Germinal center (tissue), 1 donor: ENCODE measurements around the gene DNAAF3.
A peak's percentile ranks its signal among the peaks of the same experiment; 100 is the strongest.
"Not testable (repeated sequence)": the region's sequence is repeated elsewhere in the genome, so short reads cannot be mapped to it uniquely, and the experiment has no call there.

Experiments
- DNase-seq: peaks from one replicate; pipeline ENCODE4 v3.0.0; 2012; ENCODE audit warnings: mixed read lengths, low spot score

DNAAF3 gene

DNA sequence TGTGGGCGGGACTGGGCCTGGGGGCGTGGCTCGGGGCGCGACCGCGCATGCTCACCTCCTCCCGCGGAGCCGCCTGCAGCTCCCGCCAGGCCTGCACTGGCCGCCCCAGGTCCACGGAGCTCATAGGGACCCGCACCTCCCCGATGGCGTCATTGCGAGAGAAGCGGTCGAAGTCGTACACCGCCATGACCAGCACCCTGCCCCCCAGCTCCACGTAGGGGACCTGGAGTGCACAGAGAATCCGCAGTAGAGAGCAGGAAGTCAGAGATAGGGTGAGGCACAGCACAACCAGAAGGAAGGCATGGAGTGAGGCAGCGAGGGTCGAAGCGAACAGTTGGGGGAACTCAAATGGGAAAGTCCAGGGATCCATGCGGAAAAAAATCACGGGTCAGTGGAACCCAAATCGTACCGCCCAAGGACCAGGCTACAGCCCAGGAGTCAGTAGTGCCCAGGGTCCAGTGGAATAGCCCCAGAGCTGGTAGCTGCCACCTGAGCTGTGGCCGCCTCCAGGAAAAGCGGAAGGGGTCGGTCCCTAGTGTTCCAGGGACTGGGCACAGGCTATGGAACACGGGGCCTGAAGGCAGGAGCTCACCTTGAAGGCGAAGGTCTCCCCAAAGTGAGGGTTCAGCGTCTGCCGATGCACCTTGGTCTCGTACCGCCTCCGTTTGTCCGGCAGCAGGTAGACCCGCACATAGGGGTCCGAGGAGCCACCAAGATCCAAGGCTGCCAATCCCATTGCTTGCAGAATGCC lies 8.9 kb upstream of the DNAAF3 start:
- no peak for DNase-seq

DNA sequence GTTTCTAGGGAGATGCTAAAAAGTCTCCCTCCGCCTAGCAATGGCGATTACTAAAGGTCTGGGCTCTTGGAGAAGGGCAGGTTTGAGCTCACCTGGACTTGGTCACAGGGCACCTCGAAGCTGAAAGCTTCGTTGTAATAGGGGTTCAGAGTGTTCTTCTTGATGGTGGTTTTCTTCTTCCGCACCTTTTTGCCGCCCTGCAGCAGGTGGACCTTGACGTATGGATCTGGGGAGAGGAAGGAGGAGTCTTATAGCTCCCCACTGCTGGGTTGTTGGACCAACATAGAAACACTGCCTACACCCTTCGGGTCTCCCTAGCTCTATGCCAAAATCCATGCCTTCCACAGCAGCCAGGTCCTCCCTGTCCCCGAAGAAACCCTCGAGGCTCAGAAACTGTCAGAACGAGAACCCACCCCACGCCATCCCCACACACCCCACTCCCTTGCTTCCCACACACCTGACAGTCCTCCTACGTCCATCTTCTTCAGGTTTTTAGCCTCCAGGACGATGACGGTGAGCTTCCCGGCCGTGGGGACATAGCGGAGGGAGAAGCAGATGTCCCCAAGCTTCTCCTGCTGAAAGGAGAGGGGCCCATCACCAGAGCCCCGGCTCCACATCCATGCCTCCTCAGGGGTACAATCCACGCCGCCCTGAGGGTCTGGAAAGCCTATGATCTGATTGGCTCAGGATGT lies 8.2 kb upstream of the DNAAF3 start:
- no peak for DNase-seq

DNA sequence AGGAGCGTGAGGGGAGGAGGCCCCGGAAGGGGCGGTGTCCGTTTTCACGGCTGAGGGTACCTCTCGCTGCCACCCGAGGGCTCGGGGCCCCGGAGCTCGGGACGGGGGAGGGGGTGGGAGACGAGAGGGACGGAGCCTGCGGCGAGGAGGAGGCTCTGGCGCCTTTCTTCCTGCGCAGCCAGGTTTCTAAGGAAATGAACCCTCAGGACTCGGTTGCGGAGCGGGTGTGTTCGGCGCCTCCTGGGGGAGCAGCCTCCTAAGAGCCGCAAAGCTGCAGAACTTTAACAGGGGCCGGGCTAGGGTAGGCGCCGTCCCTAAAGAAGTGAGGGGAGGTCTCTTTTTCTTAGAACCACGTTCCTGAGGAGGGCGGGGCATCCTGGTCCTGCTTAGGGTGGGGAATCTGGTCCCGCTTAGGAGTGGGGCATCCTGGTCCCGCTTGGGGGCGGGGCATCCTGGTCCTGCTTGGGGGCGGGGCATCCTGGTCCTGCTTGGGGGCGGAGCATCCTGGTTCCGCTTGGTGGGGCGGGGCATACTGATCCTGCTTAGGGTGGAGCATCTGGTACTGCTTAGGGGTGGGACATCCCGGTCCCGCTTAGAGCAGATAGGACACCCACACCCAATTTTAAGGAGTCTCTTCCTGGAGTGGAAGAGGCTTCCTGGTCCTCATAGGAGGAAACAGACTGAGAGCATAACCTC lies 7.4 kb upstream of the DNAAF3 start:
- DNase-seq: peak; percentile 81

DNA sequence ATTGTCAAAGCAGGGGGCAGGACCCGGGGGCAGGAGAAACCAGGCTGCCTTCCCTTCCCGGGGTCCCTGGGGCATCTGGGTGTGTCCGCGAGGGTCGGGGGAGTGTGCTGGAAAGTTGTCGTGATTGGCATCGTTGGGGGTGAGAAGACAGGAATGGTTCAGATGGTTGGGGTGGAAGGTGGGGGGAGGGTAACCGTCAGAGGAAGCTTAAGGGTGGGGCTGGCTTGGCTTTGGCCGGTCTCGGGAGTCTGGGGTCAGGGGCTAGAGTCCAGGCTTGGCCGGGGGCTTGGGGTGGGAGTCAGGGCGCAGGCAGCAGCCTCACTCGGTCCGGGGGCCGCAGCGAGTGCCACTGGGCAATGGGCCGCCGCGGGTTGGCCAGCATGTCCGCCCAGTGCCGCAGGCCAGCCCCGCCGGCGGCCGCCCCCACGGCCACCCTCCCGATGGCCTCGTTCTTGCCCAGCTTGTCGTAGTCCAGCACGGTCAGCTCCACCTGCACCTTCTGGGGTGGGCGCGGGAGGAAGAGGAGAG lies 6.8 kb upstream of the DNAAF3 start:
- no peak for DNase-seq

DNA sequence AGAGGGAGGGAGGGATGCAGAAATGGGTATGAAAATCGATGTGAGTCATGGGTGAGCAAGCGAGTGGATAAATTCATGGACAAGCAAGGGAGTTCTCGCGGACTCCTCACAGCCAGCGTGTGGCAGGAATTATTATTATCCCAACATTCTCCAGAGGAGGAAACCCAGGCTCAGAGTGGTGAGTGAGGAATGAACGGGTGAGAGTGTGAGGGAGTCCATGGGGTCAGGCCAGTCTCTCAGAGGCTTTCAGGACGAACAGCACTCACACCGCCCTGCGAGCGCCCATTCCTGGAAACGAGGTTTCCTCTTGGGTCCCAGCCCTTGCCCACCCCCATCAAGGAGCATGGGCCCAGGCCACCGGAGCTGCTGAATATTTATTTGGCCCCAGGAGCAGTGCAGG lies 6.3 kb upstream of the DNAAF3 start:
- DNase-seq: no peak

DNA sequence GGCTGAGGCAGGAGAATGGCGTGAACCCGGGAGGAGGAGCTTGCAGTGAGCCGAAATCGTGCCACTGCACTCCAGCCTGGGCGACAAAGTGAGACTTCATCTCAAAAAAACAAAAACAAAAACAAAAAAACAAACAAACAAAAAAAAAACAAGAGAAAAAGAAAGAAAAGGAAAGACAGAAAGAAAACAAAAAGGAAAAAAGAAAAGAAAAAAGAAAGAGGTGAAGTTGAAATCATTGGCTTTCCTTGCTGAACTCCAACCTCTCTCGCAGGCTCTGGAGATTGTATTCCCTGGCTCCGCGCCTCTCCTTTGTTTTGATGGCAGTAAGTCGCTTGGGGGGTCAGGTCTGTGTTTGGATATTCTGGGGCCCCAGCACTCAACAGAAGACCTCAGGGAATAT lies 5.9 kb upstream of the DNAAF3 start:
- DNase-seq: not testable (repeated sequence)

DNA sequence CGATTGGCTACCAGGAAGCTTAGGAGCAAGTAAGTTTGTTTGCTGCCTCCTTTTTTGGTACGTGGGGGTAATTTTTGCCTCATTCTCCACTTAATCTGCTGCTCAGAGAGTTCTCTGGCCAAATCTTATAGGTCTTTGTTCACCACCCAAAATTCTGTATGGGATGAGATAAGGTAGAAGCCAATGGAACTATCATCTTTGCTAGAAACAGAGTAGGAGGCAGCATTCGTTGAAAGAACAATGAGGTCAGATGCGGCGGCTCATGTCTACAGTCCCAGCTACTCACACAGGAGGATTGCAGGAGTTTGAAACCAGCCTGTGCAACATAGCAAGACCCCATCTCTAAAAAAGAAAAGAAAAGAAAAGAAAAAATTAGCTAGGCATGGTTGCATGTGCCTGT lies 5.0 kb upstream of the DNAAF3 start:
- DNase-seq: no peak

DNA sequence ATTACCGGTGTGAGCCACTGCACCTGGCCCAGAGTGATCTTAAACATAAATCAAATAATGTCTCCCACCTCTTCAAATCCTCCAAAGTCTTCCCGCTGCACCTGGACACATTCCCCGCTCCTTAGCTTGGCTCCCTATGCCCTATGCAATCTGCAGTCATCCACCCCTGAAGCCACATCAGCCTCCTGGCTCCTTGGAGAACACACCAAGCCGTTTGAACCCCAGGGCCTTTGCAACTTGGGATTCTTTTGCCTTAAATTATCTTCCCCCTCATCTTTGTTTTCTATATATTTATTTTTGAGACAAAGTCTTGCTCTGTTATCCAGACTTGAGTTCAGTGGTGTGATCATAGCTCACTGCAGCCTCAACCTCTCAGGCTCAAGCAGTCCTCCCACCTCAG lies 2.7 kb upstream of the DNAAF3 start:
- no peak for DNase-seq

DNA sequence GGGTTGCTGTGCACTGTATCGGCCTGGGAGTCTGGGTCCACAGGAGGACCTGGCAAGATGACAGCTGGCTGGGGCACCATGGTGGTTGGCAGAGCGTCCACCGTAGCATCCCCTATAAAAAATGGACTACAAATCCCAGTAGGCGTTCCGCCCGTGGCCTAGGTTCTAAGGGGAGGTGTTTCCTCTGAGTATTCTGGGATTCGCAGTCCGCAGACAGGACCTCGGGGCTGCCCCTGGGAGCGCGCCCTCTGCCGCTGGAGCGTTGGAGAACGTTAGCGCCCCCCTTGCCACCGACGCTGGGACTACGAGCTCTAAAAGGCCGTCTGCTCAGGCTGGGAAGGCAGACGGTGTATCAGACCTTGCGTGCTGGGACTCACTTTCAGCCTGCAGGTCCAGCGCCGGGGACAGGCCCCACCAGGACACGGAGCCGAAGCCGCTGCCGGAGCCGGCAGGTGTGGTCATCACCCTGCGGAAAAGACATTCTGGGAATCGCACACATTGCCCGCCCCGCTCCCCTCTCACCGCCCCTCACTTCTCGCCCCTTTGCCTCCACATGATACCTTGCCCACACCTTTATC lies 372 bp downstream of the DNAAF3 start:
- DNase-seq: peak; percentile 55

DNA sequence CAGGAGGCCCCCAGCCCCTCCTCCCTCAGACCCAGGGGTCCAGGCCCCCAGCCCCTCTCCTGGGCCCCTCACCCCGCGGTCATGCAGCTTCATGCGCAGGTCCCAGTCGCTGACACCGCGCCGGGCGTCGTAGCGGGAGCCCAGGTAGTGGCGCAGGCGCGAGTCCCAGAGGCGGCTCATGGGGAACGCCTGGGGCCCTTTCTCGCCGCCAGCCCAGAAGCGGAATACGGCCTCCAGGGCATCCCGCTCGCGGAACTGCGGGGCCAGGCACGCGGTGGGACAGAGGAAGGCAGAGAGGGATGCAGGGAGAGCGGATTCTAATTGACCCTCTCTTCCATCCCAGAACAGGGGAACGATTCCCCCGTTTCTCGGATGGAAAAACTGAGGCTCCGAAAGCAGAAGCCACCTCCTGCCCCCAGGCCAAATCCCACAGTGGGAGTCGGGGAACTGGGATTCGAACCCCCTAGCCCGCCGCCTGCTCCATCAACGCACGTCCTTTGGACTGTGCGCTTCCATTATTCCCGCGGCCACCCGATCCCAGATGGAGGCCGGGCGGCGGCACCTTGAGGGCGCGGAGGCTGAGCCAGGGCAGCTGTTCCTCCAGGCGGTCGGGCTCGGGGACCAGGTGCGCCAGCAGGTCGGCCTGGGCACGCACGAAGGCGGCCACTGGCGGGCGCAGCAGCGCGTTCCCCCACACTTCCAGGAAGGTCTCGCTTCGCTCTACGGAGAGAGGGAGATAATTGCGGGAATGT lies 4.7 kb downstream of the DNAAF3 start:
- DNase-seq: no peak

DNA sequence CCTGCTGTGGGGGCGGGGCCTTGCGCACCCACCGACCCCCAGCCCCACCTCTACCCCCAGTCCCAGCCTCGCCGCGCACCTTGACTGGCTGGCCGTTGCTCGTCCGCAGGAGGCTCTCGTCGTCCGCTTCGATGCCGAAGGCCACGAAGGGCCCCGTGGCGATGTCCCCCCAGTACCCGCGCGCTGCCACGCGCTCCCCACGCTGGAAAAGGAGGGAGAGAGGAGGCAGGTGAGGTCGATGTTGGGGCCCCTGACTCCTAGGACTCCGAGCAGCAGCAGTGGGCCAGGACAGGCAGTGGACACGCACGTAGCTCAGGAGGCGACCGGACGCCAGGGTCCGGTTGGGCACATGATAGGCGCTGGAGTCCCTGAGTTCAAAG lies 5.4 kb downstream of the DNAAF3 start:
- no peak for DNase-seq

DNA sequence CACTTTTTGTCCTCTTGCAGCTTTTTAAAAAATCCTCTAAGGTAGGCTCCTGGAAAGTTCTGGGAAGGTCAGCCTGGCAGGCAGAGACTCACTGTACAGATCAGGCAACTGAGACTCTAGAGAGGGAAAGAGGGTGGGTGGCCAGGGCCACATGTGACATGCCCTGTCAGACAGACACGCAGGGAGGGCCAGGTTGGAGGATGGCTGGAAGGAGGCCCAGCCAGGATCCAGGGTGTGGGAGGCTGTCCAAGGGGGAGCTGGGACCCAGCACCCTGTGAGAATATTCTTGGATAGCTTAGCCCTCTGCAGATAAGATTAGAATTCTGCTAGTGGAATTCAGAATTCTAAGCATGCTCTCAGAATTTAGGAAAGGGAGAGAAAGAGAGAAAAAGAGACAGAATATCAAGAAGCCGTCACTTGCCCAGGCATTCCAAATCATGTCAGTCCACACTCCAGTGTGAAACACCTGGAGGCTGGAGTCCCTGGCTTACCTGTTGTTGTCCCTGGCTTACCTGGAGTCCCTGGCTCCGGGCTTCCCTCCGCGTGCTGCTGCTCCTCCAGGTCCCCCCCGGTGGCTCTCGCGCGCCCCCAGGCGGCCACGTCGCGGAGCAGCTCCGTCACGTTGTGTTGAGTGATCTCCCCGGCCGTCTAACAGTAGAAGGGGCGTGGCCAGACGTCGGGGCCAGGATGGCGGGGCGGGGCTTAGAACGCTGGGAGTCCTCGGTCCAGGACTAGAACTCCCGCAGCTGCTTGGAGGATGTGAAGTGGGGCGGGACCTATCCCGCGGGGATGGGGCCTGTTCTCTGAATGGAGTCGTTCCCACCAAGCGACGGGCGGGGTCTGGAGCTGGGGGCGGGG lies 6.1 kb downstream of the DNAAF3 start:
- peak; percentile 98 for DNase-seq

DNA sequence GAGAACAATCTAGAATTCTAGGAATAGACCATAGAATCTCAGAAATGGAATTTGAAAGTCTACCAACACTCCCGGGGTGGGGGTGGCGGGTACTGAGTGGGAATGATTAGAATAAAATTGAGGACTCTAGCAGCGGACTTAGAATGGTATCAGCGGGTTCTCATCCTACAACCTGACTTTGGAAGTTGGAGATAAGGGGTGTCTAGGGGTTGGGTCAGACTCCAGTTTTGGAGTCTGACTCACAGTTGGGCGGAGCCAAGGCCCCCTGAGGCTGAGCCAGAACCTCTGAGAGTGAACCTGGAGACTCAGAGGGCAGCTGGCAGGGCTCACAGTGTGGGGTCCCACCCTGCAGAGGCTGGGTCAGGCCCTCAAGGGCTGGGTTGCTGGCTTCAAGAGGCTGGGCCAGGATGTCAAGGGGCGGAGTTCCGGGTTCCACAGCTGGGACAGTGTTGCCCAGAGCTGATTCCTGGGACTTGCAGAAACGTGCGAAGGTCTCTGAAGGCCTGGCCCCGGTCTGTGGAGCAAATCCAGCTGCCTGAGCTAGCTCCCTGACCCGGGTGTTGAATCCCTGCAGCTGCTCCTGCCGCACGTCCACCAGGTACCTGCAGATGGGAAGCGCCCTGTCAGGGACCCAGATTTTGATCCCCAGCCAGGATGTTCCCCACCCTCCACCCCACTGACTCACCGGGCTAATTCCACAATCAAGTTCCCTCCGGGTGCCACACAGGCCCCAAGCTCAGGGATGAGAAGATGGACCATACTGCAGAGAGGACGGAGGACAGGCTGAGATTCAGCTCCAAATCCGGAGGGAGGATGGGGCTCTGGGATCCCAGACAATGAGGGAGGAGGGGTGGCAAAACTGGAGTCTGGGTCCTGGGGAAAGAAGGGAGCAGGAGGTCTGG lies 7.3 kb downstream of the DNAAF3 start:
- DNase-seq: no peak

DNA sequence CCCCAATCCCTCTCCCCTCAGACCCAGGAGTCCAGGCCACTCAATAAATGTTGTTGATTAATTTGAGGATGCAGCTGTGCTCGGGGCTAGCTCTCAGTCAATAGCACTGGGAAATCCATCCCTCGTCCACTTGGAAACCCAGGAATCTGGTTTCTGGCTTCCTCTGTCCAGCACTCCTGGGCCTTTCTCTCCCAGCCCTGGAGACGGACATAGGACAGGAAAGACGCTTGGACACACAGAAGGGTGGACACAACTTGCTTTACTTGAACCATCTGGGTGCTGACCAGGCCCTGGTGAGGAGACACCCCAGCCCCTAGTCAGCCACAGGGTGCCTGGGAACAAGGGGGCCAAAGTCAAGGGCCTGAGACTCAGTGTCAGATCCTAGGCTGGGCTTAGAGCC lies 8.0 kb downstream of the DNAAF3 start:
- no peak for DNase-seq

DNA sequence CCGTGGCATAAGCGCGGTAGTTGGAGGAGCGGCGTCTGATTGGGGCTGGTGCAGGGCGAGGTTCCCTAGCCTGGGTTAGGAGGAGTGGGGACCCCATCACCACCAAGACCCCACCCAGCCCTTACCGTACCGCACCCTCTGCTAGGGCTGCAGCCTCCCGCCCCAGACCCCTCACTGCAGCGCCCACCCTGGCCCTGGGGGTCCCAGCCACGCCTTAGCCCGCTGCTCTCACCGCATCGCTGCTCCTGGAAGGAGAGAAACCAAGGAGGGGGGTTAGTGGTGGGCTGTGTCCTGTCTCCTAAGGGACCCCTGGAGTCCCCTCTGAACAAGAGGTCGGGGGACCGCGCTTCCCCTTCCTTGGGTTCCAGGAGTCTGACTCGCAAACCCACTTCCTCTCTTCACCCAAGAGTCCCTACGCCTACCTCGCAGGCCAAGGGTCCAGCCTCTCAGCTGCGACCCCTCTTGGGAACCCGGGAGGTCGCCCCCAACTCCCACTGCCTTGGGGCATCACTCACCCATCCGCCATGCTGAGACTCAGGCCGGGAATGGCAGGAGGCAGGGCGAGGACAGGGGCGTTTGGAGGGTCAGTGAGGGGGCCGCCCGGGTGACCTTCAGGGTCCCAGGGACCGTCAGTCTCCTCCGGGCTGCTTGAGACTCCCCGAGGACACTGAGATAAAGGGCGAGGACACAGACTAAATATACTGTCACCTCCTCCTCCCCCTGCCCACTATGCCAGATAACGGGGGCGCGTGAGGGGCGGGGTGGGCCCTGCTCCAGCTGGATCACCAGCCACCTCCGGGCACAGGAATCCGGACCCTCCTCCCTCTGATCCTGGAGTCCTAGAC lies 9.1 kb downstream of the DNAAF3 start, which contains the start of gene TNNI3:
TSS of gene TNNI3 (minus strand) at position 669 of the 845 bp plus-strand sequence. CDS start at position 526, 143 bp downstream.
- DNase-seq: no peak

DNA sequence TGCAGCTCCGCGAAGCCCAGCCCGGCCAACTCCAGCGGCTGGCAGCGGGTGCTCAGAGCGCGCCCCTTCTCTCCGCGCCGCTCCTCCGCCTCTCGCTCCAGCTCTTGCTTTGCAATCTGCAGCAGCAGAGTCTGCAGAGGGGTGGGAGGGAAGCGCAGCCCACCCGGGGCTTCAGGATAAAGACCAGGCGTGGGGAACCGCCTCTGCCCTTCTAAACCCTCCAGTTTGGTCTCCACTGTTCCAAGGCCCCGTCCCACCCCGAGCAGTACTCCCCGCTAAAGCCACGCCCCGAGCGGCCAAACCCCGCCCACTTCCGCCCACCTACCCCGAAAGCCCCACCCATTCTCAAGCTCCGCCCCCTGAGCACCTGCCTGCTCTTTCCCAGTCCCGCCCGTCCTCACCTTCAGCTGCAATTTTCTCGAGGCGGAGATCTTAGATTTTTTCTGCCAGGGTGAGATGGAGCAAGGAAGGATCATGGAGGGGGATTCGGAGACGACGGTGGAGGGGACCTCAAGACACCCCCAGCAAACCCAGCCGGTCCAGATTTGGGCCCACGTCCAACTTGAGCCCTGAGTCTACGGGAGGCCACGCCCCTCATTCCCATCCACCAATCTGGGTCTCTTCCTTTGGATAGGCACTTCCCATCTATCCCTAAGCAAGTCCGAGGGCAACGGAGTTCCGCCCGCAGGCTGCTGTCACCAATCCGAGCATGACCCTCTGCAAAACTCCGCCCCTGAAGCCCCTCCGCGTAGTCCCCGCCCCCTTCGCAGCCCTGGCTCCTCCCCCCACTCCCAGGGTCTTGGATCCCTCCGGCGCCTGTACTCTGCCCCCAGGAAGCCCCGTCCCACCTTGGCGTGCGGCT lies 10.0 kb downstream of the DNAAF3 start:
- peak; percentile 72 for DNase-seq

DNA sequence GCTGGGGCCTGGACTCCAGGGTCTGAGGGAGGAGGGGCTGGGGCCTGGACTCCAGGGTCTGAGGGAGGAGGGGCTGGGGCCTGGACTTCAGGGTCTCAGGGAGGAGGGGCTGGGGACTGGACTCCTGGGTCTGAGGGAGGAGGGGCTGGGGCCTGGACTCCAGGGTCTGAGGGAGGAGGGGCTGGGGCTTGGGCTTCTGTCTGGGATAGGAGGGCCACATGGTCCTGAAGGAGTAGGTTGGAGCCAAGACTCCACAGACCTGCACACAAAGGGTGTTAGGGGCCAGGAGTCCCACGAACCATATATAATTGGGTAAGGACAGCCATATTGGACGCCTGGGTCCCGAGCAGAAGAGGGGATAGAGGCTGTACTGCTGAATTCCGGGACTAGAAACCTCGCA lies 10.6 kb downstream of the DNAAF3 start:
- DNase-seq: not testable (repeated sequence)
